Hepatic stellate cell (primary cell): ENCODE results near the gene ARAP1.

Experiments used
- DNase-seq: peaks from one replicate; pipeline ENCODE4 v3.0.0; 2011; ENCODE audit warnings: low spot score

ARAP1 gene

GRCh38 chr11:72762641-72763304 is 10.6 kb upstream of the ARAP1 start:
- DNase-seq, result no peak

GRCh38 chr11:72760539-72761405 is 8.6 kb upstream of the ARAP1 start:
- no peak for DNase-seq

GRCh38 chr11:72759468-72759985 is 7.3 kb upstream of the ARAP1 start:
- DNase-seq, result no peak

GRCh38 chr11:72758690-72759389 is 6.6 kb upstream of the ARAP1 start:
- no peak for DNase-seq

- DNase-seq, result no peak
These were observed 6.1 kb upstream of the ARAP1 start for GRCh38 chr11:72758304-72758689.

- no peak for DNase-seq
These were observed 3.6 kb upstream of the ARAP1 start for GRCh38 chr11:72755713-72756285.

- DNase-seq, result no peak
These were observed 2.4 kb upstream of the ARAP1 start for GRCh38 chr11:72754544-72755155.

GRCh38 chr11:72754149-72754543 is 1.9 kb upstream of the ARAP1 start:
- DNase-seq, result no peak

GRCh38 chr11:72753341-72754148 is 1.3 kb upstream of the ARAP1 start:
- peak; percentile 51 for DNase-seq

- DNase-seq, result no peak
These were observed 806 bp downstream of the ARAP1 start for GRCh38 chr11:72751116-72752087.

GRCh38 chr11:72750556-72751115 is 1.6 kb downstream of the ARAP1 start:
- DNase-seq, result no peak

- DNase-seq, result no peak
These were observed 2.1 kb downstream of the ARAP1 start for GRCh38 chr11:72750086-72750485.

GRCh38 chr11:72747289-72747855 is 4.8 kb downstream of the ARAP1 start:
- DNase-seq, result no peak

- no peak for DNase-seq
These were observed 5.4 kb downstream of the ARAP1 start for GRCh38 chr11:72746821-72747220.

GRCh38 chr11:72745925-72746550 is 6.2 kb downstream of the ARAP1 start:
- no peak for DNase-seq

GRCh38 chr11:72745511-72745910 is 6.7 kb downstream of the ARAP1 start:
- no peak for DNase-seq

GRCh38 chr11:72744474-72744873 is 7.7 kb downstream of the ARAP1 start:
- DNase-seq, result no peak
